ENCODE results near the gene TGM1. TPM values are rescaled to one million over a fixed set of nuclear protein-coding genes. Genes with fewer than 3 reads are reported as not detected.
A peak's percentile ranks its signal among the peaks of the same experiment; 100 is the strongest.

The TGM1 gene
- total RNA-seq, 1 donor from 2014 or later: 26.1 TPM

- DNase-seq: peak; percentile 83
These were observed 8.3 kb upstream of the TGM1 start, which contains the start of gene RABGGTA for GRCh38 chr14:24271134-24271833. Gene RABGGTA (minus strand): TSS chr14:24271597. CDS start chr14:24271115, 482 bp downstream.

DNA sequence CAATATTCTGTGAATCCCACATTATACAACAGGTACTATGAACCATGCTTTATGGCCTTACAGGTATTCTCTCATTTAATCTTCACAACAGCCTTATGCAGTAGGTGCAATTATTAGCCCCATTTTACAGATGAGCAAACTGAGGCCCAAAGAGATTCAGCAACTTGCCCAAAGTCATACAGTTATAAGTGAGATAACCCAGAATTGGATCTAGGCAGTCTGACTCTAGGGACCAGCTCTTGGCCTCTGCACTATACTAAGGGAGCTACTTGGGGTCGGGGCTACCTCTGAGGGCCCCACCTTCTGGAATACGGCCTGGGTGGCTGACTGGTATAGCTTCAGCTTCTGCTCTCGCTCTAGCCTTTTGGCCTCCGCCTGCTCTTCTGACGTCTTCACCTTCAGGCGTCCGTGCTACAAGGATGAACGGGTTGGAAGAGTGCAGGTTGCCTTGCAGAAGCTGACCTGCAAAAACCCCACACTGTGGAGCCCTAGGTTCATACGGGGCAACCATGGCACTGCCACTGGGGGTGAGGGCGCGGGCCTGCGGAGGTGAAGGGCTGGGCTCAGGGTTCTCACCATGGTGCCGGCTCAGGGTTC is 7.7 kb upstream of the TGM1 start:
- no peak for DNase-seq

DNA sequence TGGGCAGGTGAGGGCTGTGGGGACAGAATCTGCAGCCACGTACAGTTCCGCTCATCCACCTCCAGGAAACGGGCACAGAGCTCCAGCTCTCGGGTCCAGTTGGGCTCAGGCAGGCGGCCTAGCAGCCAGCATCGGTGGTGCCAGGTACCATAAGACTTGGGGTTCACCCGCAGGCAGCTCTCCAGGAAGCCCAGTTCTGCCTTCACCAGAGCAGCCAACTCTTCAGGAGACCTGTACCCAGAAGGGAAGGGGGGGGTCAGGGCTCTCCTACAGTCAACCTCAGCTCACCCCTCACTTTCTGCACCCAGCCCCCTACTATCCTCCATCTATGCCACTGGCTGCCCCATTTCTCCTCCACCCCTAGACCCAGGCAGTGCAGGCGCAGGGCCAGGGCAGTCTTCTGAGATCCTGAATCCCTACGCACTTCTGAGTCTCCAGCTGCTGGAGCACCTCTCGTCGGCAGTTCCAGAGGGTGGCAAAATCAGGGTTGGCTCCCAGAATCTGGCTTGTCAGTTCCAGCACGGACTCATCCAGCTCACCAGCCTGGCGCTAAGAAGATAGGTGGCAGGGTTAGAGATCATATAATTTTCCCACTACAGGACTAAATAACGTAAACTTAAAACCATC is 7.0 kb upstream of the TGM1 start:
- no peak for DNase-seq

DNA sequence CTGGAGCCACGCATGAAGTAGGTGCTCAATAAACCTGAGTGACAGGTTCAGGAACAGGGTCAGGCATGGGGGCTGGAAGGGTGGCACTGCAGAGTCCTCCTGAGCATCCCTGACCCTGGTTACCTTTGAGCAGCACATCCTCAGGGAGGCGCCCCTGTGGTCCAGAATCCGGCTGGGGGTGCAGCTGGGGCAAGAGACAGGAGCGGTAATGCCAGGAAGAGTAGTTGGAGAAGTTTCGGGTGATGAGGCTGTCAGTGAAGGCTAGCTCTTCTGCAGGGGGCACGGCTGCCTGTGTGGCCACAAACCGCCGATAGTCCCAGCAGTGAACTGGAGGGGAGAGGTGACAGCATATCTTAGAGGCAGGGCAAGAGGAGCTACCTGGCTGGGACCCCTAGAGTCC is 6.4 kb upstream of the TGM1 start:
- no peak for DNase-seq

DNA sequence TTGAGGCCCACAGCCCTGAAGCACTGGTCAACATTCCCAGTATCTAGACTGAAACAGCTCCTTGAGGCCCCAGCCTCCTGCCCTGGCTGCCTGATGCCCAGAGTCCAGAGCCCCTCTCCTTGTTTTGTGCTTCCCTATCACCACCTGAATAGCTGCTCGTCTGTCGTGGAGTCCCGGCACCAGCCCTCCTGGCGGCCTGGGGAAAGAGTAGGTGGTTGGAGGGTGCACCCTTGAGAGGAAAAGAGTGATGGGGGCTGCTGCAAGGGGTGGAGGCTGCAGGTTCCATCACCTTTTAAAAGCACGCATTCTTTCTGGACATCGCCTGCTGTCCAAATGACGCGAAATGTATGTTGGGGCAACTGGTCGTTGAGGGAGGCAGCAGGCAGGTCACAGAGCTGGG is 5.2 kb upstream of the TGM1 start:
- DNase-seq: no peak

- DNase-seq: no peak
These were observed 4.5 kb upstream of the TGM1 start for GRCh38 chr14:24267516-24267915.

GRCh38 chr14:24266344-24267244 is 3.6 kb upstream of the TGM1 start:
- no peak for DNase-seq

GRCh38 chr14:24264298-24264697 is 1.3 kb upstream of the TGM1 start:
- no peak for DNase-seq

DNA sequence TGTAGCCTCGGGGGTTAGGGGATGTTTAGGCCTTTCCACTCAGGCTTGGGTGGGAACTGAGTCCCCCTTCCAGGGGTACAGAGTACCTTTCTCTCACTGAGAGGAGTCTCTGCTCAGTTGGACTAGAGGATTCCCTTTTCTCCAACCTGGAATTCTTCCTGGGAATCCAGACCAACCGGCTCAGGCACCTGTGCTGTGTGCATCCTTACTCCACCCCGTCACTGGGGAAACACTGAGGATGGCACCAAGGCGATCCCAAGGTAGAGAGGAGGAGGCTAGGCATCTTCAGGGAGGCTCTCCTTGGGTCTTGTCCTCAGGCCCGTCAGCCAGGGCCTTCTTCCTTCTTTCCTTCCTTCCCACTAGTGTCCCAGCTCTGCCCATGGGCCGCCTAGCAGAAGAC is 871 bp upstream of the TGM1 start:
- no peak for DNase-seq

GRCh38 chr14:24261969-24262327 is 1.0 kb downstream of the TGM1 start:
- DNase-seq: no peak

- DNase-seq: no peak
These were observed 1.6 kb downstream of the TGM1 start for GRCh38 chr14:24261256-24261968.

DNA sequence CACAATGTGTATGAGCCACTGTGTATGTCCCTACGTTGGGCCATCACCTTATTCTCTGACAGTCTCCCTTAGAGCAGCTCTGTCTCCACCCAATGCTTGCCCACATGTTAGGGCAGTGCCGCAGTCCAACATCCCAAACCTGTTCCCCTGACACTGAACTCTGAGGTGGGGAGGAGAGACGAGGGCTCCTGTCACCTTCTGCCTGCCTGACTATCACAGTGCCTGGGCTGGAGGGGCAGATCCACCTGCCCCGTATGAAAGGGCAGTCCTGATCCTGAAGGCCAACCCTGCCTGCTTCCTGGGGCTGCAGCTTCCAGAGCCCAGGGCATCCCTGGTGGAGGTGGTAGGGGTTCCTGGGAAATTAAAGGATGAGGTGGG is 2.2 kb downstream of the TGM1 start:
- DNase-seq: no peak

GRCh38 chr14:24260026-24260779 is 2.8 kb downstream of the TGM1 start:
- no peak for DNase-seq

DNA sequence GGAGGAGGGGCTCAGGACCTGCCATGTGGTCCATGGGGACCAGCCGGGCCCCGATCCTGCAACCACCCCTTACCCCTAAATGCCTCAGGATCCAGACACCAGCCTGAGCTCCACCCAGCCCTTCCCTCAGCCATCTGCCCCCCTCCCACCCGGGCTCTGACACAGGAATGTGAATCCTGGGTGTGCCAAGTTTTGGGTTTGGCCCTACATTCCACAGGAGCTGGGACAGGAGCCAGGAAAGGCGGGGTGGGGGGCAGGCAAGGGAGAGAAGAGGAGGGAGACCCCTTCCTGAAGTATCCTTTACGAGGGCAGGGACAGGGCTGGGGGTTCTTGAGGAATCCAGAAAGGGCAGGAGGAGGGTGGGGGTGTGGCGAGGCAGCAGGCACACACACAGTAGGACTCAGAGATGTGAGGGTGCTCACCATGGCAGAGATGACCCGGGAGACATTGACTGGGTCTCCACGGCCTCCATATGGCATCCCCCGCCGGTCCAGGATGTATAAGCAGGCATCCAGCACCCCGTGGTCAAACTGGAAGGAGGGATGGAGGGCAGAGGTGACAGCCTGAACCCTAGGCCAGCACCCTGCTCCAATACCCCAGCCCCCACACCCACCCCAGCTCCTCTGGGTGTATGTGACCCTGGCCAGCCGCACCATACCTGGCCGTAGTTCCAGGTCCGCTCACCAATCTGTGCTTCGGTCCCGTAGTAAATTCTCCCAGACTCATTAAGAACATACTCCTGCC is 3.5 kb downstream of the TGM1 start:
- peak; percentile 32 for DNase-seq

- no peak for DNase-seq
These were observed 4.3 kb downstream of the TGM1 start for GRCh38 chr14:24258548-24259265.

- DNase-seq: no peak
These were observed 4.9 kb downstream of the TGM1 start for GRCh38 chr14:24258119-24258518.

GRCh38 chr14:24256960-24257359 is 6.0 kb downstream of the TGM1 start:
- DNase-seq: no peak

DNA sequence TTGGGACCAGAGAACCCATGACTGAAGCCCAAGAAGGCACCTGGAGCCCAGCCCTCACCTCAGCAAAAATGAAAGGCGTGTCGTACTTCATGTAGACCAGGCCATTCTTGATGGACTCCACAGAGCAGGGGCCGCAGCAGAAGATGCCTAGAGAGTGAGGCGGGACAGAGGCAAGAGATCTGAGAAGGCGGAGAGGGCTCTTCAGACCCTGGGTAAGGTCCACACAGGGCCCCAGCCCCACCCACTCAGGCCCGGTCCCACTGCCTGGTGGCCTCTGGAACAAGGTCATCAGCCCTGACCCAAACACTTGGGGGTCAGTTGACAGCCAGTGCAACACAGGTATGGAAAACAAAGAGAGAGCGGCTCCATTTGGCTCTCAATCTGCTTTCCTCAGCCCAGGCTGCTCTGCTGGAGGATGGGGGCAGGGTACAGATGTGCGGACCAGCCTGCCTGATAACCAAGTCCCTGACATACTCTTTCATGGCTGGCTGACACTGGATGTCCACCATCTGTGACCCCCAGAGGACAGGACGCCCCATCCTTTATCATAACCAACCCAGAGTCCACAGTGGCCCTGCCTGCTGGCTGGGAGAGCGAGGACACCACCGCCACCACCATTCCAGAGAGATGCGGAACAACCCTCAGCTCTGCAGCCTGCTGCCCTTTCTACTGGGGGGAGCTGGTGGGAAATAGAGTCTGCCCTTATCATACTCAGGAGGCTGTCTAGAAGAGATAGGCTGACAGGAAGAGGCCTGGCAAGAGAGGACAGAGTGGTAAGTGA is 6.9 kb downstream of the TGM1 start:
- DNase-seq: no peak

DNA sequence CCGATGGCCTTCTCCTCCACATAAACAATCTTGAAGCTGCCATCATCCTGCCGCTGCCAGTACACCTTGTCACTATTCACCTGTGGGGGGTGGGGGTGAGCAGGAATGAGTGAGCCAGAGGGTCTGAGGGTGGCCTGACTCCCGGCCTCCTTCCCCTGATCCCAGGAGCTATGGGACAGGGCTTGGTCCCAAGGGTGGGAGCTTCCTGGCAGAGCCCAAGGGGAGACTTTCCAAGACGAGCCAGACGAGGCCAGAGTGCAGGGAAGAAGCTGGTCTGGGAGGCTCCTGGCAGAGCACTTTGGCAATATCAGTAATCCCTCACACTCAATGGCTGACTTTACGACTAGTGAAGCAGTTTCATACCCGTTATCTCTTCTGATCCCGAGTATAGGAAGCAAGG is 7.5 kb downstream of the TGM1 start:
- DNase-seq: no peak
